Umbilical cord (tissue), 2 donors: Measurements from ENCODE around the gene ULK4. TPM values are rescaled to one million over a fixed set of nuclear protein-coding genes. Genes with fewer than 3 reads are reported as not detected.
"Not testable (repeated sequence)": the region's sequence is repeated elsewhere in the genome, so short reads cannot be mapped to it uniquely, and the experiment has no call there.

Source experiments
- DNase-seq: peaks from one replicate; pipeline ENCODE4 v3.0.0-alpha.2; 2015; ENCODE audit warnings: low spot score
- total RNA-seq: library from RNA; depleted of rRNA; stranded (reverse); fragments of >200 nt; gene quantifications from one replicate; pipeline ENCODE4 v1.2.3, GENCODE V29; 2014; ENCODE audit warnings: low replicate concordance; ENCODE audit not compliant: insufficient read depth

ULK4 gene
- total RNA-seq, 1 donor from 2014 or later, result 76.8 TPM

DNA sequence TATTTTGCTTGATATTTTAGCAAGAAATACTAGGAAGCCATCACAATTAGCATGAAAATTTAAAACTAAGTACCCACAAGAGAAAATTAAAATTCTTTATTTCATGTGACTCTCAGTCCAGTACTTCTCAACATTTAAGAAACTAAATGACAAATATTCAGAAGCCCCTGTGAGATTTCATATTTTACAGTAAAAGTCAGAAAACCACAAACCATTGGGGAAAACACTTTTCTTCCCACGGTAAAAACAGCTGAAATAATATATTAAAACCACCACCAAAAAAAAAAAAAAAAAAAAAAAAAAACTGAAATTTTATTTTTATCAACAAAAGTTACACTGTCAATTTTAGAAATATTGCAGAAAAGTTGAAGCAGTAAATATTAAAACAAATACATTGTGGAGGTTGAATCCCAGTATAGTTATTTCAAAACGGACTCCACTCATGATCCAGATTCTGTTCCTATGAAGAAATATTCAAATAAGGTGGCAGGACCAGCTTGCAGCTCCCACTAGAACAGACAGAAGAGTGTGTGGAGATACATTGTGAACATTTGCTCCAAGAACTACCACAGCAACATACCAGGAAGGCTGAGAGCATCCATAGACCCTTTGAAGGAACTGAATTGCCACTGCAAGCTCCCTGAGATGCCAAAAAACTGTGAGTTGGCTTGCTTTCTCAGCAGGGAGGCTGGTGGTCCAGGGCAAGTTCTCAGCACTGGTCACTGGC lies 454.4 kb downstream of the ULK4 start:
- no peak for DNase-seq

DNA sequence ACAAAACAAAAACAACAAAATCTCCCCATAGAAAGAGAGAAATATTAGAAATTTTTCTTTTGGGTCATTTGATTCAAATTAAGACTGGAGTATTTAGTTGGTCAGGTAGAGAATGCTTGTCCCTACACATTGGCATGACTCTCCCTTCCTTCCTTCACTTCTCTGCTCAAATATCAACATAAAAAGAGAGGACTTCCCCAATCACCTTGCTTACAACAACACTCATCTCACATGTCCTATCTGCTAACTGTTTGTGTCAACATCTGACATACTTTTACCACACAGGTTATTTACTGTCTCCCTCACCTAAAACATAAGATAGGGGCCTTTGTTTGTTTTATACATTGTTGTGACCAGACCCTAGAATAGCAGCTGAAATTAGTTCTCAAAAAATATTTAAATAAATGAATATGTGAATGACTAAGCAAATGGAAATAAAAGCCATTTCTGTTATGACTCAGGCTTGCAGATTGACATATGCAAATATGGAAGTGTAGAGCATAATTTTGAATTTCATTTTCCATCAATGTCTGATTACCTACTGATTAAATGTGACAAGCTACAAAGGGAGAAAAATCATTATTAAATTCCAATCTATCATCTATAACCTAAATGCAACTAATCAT lies 457.8 kb downstream of the ULK4 start:
- no peak for DNase-seq

DNA sequence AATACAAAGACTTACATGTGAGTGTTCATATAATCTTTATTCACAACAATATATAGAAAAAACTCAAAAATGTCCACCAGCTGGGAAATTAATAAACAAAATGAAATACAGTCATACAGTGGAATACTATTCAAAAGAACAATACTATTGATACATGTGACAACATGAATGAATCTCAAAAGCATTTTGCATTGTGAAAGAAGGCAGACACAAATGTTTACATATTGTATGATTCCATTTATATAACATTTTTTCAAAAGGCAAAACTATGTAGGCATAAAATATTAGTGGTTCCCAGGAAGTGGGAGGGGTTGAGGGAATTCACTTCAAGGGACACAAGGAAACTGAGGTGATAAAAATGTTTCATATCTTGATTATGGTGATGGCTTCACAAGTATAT lies 459.4 kb downstream of the ULK4 start:
- no peak for DNase-seq

DNA sequence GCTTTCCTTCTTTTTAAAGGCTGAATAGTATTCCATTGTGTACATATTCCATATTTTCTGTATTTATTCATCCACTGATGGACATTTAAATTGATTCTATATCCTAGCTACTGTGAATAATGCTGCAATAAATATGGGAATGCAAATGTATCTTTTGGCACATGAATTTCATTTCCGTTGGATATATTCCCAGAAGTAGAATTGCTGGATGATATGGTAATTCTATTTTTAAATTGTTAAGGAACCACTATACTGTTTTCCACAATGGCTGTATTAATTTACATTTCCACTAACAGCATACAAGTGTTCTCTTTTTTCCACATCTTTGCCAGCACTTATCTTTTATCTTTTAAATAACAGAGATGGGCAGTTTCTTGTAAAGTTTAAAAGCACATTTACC lies 459.9 kb downstream of the ULK4 start:
- DNase-seq, result peak; percentile 56

DNA sequence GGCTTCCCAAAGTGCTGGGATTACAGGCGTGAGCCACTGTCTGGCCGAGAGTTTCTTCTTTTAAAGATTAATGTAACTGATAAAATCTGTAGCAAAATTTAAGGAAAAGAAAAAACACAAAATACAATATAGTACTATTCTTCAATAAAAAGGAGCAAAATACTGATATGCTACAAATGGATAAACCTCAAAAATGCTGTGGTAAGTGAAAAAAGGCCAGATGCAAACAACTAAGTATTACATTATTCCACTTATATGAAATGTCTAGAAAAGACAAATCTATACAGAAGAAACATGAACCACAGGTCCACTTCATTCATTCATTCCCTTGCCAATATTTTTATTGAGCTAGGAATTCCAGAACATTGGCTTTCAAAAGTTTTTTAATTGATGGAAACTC lies 463.1 kb downstream of the ULK4 start:
- DNase-seq, result no peak

DNA sequence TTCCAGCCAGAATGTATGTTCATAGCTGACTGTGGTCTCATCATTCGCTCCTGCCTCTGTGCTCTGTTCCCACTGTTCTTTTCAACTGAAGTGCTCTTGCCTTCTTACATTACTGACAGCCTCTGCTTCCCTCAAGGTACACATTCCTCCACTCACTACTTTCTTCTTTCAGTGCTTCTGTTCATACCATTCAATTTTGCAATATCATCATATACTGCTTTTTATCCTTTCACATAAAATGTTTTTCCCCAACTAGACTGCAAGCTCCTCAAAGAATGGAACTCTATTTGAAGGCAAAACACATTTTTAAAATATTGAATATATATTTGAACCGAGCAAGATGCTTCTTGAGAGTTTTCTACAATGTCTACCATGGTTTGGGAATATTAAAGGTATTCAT lies 471.5 kb downstream of the ULK4 start:
- no peak for DNase-seq

DNA sequence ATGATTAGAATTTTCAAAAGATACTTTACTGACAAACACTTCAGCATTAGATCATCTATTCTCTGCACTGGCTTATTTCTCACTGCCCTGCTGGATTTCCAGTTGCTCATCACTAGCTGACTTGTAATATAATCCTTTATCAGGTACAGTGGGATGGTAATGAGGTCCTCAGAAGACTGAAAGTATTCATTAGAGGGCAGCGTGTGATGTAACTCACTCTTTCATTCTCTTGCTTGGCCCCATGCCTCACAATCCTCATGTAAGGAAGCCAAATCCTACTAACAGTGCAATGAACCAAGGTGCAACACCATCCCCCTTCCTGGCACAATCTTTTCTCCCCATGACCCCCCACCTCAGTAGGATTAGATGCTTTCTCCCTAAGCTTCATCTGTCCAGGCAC lies 472.7 kb downstream of the ULK4 start:
- no peak for DNase-seq

DNA sequence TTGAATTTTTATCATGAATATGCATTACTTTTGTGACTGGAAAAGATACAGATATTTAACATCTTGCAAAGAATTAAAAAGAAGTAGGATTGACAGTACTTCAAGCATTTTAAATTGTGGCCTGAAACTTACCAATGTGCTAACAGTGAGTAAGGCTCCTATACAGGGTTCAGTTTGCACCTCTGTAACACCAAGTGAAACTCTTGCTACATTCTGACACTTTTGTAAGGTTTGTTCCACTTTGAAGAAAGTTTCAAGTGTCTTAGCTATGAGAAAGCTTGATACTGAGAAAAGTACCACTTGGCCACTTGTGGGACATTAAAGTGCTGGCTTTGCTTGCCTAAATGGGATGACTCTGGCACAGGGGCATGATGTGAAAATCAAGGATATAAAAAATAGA lies 473.4 kb downstream of the ULK4 start:
- DNase-seq, result no peak

DNA sequence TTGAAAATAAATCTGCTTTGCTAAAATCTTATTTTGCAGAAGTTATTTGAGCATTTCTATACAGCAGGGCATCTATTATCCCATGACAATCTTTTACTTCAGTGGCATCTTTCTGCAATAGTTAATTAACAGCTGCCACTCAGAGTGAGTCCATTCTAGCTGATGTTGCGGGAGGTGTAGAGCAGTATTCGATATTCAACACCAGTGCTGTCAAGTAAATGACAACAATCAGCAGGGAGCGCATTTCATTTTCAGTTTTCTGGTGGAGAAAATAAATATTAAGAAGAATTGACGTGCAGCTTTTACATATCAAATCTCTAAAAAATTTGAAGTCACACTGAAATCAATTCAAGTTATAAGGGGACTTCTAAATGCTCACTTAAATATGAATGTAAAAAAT lies 476.4 kb downstream of the ULK4 start:
- no peak for DNase-seq

DNA sequence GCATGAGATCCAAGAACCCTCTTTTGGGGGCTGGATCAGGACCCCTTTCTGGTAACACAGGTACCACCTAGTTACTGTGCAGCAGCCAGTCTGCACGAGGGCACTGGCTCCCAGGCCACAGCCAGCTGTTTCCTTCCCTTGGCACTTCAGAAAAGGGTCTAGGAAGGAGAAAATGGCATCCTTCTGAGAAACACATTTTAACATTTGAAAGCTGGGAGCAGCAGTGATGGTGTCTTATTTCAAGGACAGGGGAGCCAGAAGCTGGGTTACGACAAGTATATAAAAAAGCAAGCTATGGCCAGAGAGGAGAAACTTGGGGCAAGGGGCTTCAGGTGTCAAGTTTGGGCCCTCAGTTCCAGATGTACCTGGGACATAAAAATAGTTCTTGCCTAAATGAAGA lies 479.8 kb downstream of the ULK4 start:
- DNase-seq, result no peak

DNA sequence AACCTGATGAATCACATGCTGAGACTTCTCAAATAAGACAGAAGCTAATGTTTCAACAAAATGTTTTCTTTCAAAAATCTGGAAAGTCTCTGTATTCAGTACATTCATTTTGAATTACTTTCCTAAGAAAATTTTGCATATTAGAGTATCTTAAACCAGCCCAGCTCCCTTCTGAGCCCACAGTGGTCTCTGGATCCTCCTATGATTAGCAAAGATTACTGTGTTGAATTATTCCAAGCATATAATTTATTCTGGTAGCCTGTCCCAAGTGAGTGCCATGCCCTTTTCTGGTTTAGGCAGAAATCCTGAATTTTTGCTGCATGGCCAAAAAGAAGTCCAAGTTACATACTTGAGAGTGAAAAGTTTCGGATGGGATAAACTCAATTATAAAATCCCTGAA lies 483.6 kb downstream of the ULK4 start:
- peak; percentile 84 for DNase-seq

DNA sequence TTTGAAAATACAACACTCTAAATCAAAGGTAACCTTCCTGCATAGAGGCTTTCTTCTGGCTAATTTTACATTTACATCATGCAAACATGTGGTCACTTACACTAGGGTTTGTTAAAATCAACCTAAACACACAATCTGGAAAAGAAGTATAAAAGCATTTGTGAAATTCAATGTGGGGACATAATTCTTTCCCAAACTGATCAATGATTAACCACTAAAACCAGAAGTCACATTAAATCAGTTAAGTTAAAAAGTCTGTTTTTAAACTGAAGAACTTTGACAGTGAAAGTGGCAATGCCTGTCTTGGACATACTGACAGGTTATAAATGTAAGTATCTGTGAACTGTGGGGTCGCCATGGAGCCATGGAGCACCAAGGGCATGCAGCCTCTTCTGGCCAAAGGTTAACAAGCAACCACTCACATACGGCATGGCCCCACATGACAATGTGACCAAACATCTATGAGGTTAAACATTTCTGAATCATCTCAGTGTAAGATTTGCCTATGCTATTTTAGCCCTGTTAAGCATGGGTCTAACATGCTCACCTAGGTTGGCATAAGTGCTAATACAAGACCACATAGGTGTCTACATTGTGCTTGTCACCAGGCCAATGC lies 484.4 kb downstream of the ULK4 start:
- no peak for DNase-seq

DNA sequence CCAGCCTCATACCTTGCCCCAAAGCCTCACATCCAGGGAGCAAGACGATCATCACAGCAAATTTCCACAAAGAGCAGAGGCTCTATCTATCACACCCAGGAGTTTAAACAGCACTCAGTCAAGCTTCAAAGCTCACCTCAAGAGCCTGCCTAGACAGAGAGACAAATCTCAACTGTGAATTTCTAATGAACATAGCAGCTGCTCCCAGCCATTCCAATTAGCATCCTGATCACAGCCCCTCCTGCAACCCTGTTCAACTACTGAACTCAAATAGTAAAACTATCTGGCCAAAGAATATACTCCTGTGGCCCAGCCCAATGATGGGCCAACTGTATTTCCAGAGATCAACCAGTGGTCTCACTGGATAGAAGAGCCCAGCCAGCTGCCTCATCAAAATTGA lies 492.8 kb downstream of the ULK4 start:
- DNase-seq, result no peak

DNA sequence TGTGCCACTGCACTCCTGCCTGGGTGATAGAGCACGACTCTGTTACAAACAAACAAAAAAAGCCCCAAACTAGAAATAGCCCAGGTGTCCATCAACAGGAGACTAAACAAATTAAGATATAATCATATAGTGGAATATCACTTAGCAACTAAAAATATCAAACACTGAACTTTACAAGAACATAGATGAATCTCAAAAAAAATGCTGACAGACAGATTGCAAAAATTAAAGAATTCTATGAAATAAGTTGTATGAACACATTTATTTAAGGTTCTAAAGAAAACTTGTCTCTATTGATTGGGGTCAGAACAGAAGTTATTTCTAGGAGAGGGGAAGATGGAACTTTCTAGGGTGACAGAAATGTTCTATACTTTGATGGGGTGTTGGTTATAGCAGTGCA lies 494.4 kb downstream of the ULK4 start:
- DNase-seq, result no peak

DNA sequence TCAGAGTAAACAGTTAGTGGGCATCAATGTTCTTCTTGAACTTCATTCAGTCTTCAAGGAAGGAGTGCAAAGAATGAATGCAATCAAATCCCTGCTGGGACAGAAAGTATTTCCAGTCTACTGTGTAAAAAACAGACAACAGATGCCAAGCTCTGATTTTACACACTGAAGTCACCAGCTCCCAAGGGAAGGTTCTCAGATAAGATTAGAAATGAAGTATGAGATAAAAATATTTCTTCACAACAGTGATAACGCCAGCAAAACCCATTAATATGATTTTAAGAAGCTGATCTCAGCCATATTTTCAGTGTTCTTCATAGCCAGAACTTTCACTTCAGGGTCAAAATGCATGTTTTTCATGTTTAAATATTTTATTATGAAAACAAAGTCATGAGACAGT lies 497.0 kb downstream of the ULK4 start:
- DNase-seq, result peak; percentile 86

DNA sequence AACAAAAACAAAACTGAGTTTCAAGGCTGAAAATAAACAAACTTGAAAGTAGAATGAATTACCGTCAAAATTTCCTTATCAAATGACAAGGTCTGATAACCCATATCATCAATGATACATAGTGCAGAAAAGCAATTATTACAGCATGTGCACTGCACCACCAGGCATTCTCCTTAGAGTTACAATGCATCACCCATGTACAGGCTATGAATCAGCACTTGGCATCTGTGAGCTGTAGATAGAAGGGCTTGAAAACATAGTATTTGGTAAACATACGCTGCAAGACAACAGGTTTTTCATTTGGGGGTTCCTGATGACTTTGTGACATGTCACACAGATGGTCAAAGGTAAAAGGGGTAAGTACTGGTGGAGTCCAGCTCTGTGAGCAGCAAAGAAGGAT lies 497.5 kb downstream of the ULK4 start:
- peak; percentile 23 for DNase-seq

DNA sequence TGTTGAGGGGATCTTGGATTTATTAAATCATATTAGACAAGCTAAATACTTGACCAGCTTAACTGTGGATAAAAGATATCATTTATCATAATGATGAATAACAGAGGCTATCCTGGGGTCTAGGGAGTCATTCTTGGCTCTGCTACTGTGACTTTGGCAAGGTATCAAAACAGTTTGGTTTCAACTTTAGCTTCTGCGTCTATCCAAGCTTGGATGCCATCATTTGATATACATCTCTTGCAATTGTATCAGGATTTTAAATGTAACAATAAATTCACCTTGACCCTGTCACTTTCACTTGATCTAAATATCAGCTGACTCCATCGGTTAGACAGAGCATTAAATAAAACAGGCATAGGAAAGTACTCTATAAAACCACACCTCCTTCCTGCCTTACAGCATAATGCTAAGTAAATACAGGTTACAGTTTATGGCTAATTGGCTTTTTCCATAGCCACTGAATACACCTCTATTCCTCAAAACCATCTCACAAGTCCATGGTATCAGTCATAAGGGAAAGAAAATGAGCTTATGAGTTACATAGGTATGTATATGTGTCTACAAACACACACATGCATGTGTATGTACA lies 499.7 kb downstream of the ULK4 start:
- peak; percentile 63 for DNase-seq

DNA sequence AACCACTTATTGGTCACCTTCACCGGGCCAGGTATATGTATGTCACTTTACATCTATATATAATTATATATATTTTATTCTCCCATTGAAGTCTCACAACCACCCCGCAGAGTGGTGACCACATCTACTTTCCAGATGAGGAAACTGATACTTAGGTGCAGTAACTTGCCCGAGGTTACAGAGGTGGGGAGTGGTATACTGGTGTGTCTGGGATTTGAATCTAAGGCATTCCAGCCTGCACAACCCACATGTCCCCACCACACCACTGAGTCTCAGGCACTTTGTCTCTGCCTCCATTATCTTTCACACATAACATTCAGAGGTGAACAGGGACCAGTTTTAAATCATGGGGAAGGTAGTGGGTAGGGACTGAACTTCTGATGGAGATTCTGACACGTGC lies 501.2 kb downstream of the ULK4 start:
- no peak for DNase-seq

DNA sequence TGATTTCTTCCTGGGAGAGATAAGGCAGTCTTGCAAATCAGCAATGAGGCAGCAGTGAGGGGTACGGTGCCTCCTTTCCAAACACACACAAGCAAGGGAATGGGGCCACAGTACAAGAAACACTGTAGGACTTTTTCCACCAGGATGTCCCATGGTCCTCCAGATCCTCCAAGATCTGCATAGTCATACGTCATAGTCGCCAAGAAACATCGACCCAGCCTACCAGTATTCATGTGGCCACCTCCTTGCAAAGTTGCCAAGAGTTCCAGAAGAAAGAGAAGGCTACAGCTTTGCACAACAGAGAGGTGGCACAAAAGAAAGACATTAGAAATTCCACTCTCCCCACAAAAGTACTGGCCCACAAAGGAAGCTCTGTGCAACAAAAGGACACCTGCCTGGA lies 504.7 kb downstream of the ULK4 start:
- no peak for DNase-seq

DNA sequence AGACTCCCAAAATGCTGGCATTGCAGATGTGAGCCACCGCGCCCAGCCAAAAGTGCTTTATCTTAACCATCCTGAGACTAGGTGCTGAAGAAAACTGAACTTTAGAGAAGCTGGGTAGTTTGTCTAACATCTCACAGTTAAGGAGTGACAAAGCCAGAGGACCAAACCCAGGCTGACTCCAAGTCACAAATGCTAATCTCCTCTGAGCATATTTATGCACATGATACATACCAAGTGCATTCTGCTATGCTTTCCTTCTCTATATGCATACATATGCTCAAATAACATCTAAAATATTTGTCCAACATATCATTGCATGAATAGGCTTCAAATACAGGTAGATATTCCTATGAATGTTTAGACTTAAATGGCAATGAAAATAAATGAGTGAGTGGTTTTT lies 505.7 kb downstream of the ULK4 start:
- no peak for DNase-seq

DNA sequence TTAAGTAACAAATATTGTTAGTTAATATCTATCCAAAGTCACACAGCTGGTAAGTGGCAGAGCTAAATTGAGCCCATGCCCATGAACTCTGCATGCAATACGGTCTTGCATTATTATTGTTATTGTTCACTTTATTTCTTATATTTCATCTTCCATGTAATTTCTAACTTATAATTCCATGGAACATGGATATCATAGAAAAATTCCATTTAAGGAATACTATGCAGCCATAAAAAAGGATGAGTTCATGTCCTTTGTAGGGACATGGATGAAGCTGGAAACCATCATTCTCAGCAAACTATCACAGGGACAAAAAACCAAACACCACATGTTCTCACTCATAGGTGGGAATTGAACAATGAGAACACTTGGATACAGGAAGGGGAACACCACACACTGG lies 508.3 kb downstream of the ULK4 start:
- not testable (repeated sequence) for DNase-seq

DNA sequence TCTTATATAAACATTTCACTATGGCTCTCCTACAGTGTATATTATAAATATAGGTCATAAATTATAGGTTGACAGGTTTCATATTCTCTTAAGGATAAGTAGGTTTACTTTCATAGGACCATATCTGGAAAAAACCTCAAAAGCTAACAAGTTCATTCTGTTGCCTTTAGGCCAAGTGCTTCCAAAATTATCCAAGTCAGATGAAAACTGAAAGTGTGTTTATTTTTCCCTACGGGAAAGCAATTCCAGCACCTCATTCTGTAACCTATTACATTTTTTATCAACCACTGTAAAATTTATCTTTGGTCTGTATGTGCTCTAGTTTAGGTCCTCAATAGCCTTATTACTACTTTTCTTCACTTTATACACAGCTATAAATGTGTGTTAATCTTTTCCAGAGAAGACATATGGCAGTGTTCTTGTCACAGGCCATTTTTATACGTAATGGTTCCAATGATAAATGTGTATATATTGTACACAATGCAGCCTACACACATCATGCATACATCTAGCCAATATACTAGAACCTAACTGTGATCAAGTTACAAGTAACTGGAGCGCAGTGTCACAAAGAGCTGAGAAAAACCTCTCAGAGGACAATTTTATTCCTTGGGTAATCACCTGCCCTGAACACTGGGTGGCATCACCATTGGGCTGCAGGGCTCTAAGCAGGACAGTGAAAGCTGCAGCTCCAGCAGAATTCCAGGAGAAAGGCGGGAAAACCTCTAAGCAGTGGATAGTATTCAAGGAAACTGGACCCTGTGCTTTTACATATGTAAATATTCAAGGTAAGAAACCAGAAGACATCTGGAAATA lies 511.3 kb downstream of the ULK4 start:
- no peak for DNase-seq
